Glomerular visceral epithelial cell (primary cell): Measurements from ENCODE around the gene SACS.
"Not testable (repeated sequence)": the region's sequence is repeated elsewhere in the genome, so short reads cannot be mapped to it uniquely, and the experiment has no call there.

ENCODE experiments used
- DNase-seq: peaks from one replicate; pipeline ENCODE4 v3.0.0-alpha.2; 2016; ENCODE audit errors: extremely low spot score

The SACS gene

GRCh38 chr13:23455401-23456185 is 22.1 kb upstream of the SACS start:
- DNase-seq, result no peak

GRCh38 chr13:23453132-23453531 is 19.6 kb upstream of the SACS start:
- DNase-seq, result no peak

GRCh38 chr13:23450340-23451046 is 17.0 kb upstream of the SACS start:
- DNase-seq, result no peak

DNA sequence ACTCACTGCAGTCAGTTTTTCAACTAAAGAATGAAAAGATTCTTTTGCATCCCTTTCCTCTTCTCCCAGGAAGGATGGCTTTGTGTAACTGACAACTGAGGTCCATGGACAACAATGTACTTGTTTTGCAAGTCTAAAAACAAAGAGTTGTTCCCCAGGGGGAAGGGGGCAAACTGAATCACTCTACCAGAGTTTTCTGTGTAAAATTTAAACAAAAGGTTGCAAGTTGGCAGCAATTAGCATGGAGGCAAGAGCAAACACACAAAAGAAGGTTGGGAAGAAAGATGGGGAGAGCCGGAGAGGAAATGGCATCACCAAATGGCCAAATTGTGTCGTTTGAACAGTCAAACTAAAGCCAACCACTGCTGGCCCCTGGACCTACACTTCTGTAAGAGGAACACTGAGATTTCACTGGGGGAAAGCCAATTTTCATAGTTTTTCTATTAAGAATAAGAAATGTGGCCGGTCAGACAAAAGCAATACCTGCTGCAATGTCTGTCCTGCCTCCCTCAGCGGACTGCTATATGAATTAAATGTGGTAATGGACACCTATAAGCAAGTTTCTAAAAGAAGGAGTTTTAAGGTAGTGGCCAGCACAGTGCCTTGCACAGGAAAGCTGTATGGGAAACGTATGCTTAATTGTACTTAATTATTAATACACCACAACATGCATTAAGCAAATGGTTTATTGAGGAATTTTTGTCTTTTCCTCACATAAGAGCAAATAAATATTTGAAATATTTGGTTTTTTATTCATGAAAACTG is 16.1 kb upstream of the SACS start:
- DNase-seq, result no peak

DNA sequence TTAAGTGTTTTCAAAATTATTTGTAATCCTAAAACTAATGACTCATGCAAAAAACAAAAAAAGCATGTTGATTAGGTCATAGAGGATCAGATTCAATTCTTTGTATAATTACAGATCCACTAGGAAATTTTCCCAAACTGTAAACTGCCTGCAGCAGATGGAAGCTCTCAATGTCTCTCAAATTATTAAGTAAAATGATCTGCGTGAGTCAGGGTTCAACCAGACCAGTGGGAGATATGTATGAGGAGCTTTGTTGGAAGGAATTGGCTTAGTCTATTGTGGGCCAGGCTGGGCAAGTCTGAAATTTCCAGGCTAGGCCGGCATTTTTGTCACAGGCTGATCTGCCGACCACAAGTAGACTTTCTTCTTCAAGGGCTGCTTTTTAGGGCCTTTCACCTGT is 14.4 kb upstream of the SACS start:
- DNase-seq, result no peak

DNA sequence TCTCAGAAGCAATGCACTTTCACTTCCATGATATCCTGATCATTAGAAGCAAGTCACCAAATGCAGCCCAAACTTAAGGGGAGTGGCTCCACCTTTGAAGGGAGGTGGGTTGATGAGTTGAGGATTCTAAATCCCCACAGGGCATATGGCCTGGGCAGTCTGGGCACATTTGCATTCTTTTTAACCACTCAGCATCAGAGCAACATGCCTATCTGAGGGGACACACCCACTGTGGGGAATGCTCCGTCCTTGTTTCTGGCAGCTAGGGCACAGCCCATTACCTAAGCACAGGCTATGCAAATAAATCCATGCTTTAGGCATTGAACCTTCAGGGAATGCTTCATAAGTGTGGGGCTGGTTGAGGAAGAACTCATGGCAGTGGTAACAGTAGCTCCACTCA is 12.3 kb upstream of the SACS start:
- DNase-seq, result no peak

- no peak for DNase-seq
Measured at GRCh38 chr13:23443878-23444277, 10.4 kb upstream of the SACS start.

GRCh38 chr13:23443110-23443509 is 9.6 kb upstream of the SACS start:
- DNase-seq, result no peak

- DNase-seq, result peak; percentile 33
Measured at GRCh38 chr13:23440821-23441618, 7.5 kb upstream of the SACS start.

DNA sequence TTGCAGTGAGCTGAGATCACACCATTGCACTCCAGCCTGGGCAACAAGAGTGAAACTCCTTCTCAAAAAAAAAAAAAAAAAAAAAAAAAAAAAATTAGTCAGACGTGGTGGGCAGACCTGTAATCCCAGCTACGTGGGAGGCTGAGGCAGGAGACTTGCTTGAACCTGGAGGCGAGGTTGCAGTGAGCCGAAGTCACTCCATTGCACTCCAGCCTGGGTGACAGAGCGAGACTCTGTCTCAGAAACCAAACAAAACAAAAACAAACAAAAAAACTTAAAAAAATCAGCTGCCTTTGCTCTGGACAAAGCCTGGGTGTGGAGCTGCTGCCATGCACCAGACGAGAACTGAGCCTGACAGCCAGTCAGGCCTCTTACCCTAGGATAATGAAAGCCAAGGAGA is 6.8 kb upstream of the SACS start:
- DNase-seq, result not testable (repeated sequence)

DNA sequence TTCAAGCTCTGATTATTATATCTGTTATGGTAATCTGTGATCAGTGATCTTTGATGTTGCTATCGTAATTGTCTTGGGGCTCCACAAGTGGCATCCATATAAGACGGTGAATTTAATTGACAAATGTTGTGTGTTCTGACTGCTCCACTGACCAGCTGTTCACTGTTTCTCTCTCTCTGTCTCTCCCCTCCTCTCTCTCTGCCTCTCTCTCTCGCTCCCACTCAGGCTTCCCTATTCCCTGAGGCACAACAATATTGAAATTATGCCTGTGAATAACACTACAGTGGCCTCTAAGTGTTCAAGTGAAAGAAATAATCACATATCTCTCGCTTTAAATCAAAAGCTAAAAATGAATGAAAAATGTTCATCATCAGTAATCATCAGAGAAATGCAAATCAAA is 4.4 kb upstream of the SACS start:
- no peak for DNase-seq

- DNase-seq, result no peak
Measured at GRCh38 chr13:23436680-23437079, 3.2 kb upstream of the SACS start.

DNA sequence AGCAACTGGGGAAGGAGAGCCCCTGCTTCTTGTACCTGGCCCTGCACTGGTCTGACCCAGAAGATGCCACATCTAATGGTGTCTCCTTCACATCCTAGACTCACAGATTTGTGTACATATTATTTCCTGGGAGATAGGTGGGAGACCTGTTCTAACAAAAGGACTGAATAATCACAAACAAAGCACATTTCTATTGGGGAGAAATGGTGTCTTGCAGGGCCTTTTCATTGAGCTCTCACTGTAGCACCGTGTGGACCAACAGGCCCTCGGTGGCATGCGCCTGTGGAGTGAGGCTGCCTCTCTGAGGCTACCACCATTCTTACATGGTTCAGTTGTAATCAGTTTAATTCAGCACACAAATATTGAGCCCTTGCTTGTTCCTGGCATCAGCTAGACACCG is 989 bp upstream of the SACS start:
- no peak for DNase-seq

GRCh38 chr13:23432626-23433025 is 876 bp downstream of the SACS start:
- no peak for DNase-seq

- DNase-seq, result no peak
Measured at GRCh38 chr13:23430664-23431063, 2.8 kb downstream of the SACS start.

DNA sequence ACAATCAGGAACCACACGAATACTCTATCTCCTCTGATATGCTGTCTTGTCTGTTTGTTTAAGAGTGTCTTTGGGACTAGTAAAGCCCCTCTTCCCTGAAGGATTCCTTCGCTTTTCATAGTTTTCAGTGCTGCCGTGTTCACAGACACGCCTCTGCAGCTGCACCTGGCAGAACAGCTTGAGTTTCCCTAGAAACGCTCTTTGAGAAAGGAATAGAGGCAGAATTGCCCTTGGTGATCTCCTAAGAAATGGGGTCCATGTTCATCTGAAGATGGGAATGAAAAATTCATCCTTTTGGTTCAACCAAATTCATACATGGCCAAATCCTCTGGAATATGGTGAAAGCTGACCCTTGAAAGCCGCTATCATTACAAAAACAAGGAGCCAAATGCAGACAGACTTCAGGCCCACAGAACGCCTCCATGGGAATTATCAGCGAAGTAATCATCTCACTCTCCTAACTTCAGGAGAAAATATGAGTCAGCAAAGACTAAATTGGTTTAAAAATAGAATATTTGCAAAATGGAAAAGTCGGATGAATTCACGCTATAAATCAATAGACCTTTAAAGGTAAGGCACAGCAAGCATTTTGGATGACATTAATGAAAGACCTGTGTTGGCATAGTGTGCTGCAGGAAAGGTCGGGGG is 5.5 kb downstream of the SACS start:
- peak; percentile 7 for DNase-seq

DNA sequence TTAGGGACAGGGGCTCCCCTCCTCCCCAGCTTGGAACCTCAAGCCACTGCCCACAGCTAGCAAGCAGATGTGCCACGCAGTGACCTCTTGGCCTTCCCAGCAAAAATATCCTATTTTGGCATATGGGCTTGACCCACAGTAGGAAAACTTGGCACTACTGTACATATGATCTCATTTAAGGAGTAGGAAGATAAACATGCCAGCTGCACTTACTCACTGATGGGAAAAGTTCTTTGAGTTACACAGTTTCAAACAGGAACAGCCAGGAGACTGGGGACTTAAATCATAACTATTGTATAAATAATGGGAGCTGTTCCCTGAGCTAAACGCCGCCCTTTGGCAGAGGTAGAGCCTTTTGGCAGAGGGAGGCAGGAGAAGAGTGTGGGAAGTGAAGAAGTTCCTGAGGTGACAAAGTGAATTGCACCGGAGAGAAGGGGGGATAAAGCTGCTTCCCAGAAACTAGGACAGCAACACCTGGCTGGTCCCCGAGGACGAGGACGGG is 6.1 kb downstream of the SACS start:
- DNase-seq, result peak; percentile 92

GRCh38 chr13:23421596-23421995 is 11.9 kb downstream of the SACS start:
- no peak for DNase-seq

DNA sequence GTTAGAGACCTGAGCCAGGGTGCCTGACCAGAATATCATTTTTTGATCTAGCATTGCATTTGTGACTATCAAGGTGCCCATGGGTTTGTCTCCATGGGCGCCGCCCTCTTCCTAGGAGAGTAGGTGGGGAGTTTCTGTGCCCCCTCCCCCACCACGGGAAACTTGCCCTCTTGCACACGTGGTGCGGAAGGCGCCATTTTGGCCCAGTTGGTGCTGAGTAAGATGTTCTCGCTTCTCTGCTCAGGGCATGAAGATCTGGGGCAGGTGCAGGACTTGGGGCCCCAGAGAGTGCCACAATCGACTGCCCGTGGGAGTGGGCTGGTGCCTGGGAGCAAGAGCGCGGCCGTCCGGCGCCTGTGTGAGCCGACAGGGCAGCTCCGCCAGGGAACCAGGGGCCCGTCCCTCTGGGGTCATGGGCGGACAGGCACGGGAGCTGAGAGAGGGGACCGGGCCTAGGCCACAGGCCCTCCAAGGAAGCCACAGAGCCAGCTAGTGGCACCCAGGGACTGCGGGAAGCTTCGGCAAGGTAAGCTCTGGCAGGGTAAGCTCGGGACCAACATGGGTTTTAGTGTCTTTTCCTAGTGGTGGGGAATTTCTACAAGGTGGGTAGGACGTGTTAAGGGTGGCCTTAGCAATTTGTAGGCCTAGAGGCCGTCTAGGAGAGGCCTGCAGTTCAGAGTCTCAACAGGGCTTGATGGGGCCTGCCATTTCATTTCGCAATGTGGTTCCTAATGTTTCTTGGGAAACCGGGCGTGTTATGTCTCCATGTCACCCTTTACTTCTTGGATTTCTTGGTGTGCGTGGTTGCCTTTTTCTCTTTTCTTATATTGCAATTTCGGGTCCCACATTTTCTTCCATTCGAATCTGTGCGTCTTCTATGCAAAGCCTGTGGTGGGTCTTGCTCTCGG is 14.5 kb downstream of the SACS start:
- DNase-seq, result no peak

DNA sequence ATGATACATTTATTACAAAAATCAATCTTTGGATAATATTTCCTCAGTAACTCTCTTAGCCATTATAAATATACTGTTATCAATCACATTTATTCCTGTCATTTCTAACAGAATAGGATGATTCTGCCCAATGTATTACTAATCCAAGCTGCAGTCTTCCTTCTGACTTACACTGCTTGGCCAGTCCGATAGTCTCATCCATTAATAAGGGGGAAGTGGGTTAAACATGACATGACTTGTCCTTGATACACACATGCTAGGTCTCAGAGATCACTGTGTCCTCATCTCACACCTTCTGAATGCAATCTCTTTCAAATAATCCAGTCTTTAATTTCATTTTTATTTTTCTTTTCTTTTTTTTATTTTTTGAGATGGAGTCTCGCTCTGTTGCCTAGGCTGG is 18.8 kb downstream of the SACS start:
- no peak for DNase-seq
